Measurements from ENCODE around the gene UBE2S. TPM values are rescaled to one million over a fixed set of nuclear protein-coding genes. Genes with fewer than 3 reads are reported as not detected.

UBE2S gene
- total and polyA plus RNA-seq, 10 of the 15 experiments (the other 5 are each of a cell fraction or from before 2014, with no cell fraction given), result 2.3 to 640 (median 127) TPM

- FAIRE-seq, result no peak
- TF ChIP-seq MTA3 (IDR thresholded peaks at IDR 0.05; ENCODE audit: borderline replicate concordance, low read length), result no peak
- no peak for TF ChIP-seq SP1 (IDR thresholded peaks at IDR 0.05; ENCODE audit: low read depth, low read length)
- TF ChIP-seq BMI1 (IDR thresholded peaks at IDR 0.05; ENCODE audit: borderline replicate concordance), result no peak
- H3K27ac ChIP-seq (ENCODE audit: control insufficient read depth, insufficient read depth), result no peak within 1 kb of the TSS
- POLR2A ChIA-PET, result no interaction called here
- no peak within 1 kb of the TSS for H3K9ac ChIP-seq (ENCODE audit: control insufficient read depth, insufficient read depth, low read length)
- H3K4me1 ChIP-seq (ENCODE audit: control insufficient read depth, insufficient read depth, low read length), result no peaks in the 10 kb centered on the region
- no peaks in the 10 kb centered on the region for H3K79me2 ChIP-seq (ENCODE audit: control insufficient read depth, insufficient read depth, low read length)
- H4K20me1 ChIP-seq (ENCODE audit: control insufficient read depth, insufficient read depth), result no peaks in the 10 kb centered on the region
- H3K27me3 ChIP-seq (replicated peaks in 1 of 2; ENCODE audit: control insufficient read depth in 2 of 2, insufficient read depth in 2 of 2, low read length in 1 of 2), result no peaks in the 10 kb centered on the region; a peak in 2 of 4 replicates
- no peak for ATAC-seq
- no peak for DNase-seq (ENCODE audit: low read depth, low spot score)
- 49% methylated on average over 26 of the region's 27 CpGs for WGBS (ENCODE audit: insufficient coverage, insufficient replicate concordance, low lambda C conversion rate, missing lambda C conversion rate)
- no peaks in the 10 kb centered on the region for H3K36me3 ChIP-seq (ENCODE audit: control insufficient read depth in 2 of 2, insufficient read depth in 2 of 2, low read length in 1 of 2)
- H3K4me3 ChIP-seq, result no peak within 1 kb of the TSS
- no peak within 1 kb of the TSS for H2AFZ ChIP-seq (ENCODE audit: control insufficient read depth, low read depth, low read length)
- SMC1A ChIA-PET (ENCODE audit: uncharacterized antibody, unreplicated experiment), result no interaction called here
- BruUV-seq (replicated peaks), result no TSS peak
- H3K4me2 ChIP-seq (ENCODE audit: control insufficient read depth, insufficient read depth), result no peak within 1 kb of the TSS
- RAD21 ChIA-PET (ENCODE audit: unreplicated experiment), result no interaction called here
- no peaks in the 10 kb centered on the region for H3K9me3 ChIP-seq (replicated peaks; ENCODE audit: control insufficient read depth, insufficient read depth, low read length)
- in situ Hi-C loops (cut with MboI) (no loop called here), intact Hi-C loops (cut with micrococcal nuclease; ENCODE audit: unreplicated experiment) (no loop called here)
- CTCF ChIA-PET, result no interaction called here
These were observed 44.4 kb downstream of the UBE2S start, which contains the start of gene GARIN5B for GRCh38 chr19:55362990-55363716. GARIN5B (minus strand) TSS chr19:55363260; CDS start chr19:55363066, 194 bp downstream.

- Histone ChIP-seq H3K27ac (ENCODE audit: control insufficient read depth, insufficient read depth) (no peak overlapping the region), H3K4me1 (ENCODE audit: control insufficient read depth, insufficient read depth, low read length) (no peaks in the 10 kb centered on the region), H2AFZ (ENCODE audit: control insufficient read depth, low read depth, low read length) (no peak overlapping the region), H3K9ac (ENCODE audit: control insufficient read depth, insufficient read depth, low read length) (no peak overlapping the region), H4K20me1 (ENCODE audit: control insufficient read depth, insufficient read depth) (no peaks in the 10 kb centered on the region), H3K27me3 (replicated peaks in 1 of 2; ENCODE audit: control insufficient read depth in 2 of 2, insufficient read depth in 2 of 2, low read length in 1 of 2) (no peaks in the 10 kb centered on the region; a peak in 1 of 4 replicates), H3K4me2 (ENCODE audit: control insufficient read depth, insufficient read depth) (no peak overlapping the region), H3K4me3 (no peak overlapping the region), H3K79me2 (ENCODE audit: control insufficient read depth, insufficient read depth, low read length) (no peaks in the 10 kb centered on the region), H3K9me3 (replicated peaks; ENCODE audit: control insufficient read depth, insufficient read depth, low read length) (no peaks in the 10 kb centered on the region), H3K36me3 (ENCODE audit: control insufficient read depth in 2 of 2, insufficient read depth in 2 of 2, low read length in 1 of 2) (no peaks in the 10 kb centered on the region)
- no TSS peak for BruUV-seq (replicated peaks)
- 39% methylated on average over 35 of the region's 38 CpGs for WGBS (ENCODE audit: insufficient coverage, insufficient replicate concordance, low lambda C conversion rate, missing lambda C conversion rate)
- ChIA-PET POLR2A (no interaction called here), CTCF (no interaction called here), RAD21 (ENCODE audit: unreplicated experiment) (no interaction called here), SMC1A (ENCODE audit: uncharacterized antibody, unreplicated experiment) (no interaction called here)
- intact Hi-C loops (cut with micrococcal nuclease; ENCODE audit: unreplicated experiment), result no loop called here
- DNase-seq (ENCODE audit: low read depth, low spot score) (no peak), FAIRE-seq (no peak), ATAC-seq (no peak)
- in situ Hi-C loops (cut with MboI), result no loop called here
- TF ChIP-seq USF1 (IDR thresholded peaks at IDR 0.05; ENCODE audit: borderline replicate concordance, extremely low read length, insufficient read depth, low read depth, low read length), result no peak
- no peak for TF ChIP-seq USF2 (IDR thresholded peaks at IDR 0.05; ENCODE audit: borderline replicate concordance, low read depth, low read length)
- TF ChIP-seq CTCF (IDR thresholded peaks at IDR 0.05 in 2 of 3, conservative IDR thresholded peaks at IDR 0.05 in 1 of 3; ENCODE audit: control insufficient read depth in 2 of 3, extremely low read depth in 1 of 3, insufficient read depth in 1 of 3, low read depth in 3 of 3, low read length in 3 of 3), result no peak
- TF ChIP-seq JUNB (IDR thresholded peaks at IDR 0.05), result no peak
These were observed 45.2 kb downstream of the UBE2S start for GRCh38 chr19:55362174-55362989.
